CD4-positive, CD25-positive, alpha-beta regulatory T cell (primary cell): ENCODE data around the gene CYP2A6. TPM values are rescaled to one million over a fixed set of nuclear protein-coding genes. Genes with fewer than 3 reads are reported as not detected.

Experiments used
- ATAC-seq, 2 donors: fragments of 150-1000 bp; cut with Tn5 transposase; one replicate each; pipeline ENCODE4 v1.10.0; 2021; ENCODE audit warnings: low read depth in 2 of 2, moderate number of reproducible peaks in 2 of 2, moderate library complexity in 1 of 2
- DNase-seq, 3 donors: peaks; one replicate each; pipeline versions ENCODE4 v3.0.0 to v3.0.0-alpha.2; 2012 to 2022; ENCODE audit warnings: mixed read lengths in 1 of 3
- H3K27ac ChIP-seq: one replicate; pipeline ENCODE4 v1.7.0; 2013; ENCODE audit warnings: mild to moderate bottlenecking, low read length; ENCODE audit not compliant: insufficient read depth, poor library complexity, severe bottlenecking
- H3K27me3 ChIP-seq: one replicate; pipeline ENCODE4 v1.7.0; 2013; ENCODE audit warnings: low read length; ENCODE audit not compliant: control insufficient read depth, insufficient read depth
- H3K36me3 ChIP-seq: one replicate; pipeline ENCODE4 v1.7.0; 2013; ENCODE audit warnings: mild to moderate bottlenecking, low read length, moderate library complexity; ENCODE audit not compliant: control insufficient read depth, insufficient read depth
- H3K4me1 ChIP-seq: 2 replicates; pipeline ENCODE4 v1.7.0; 2013; ENCODE audit warnings: mild to moderate bottlenecking, low read length; ENCODE audit not compliant: insufficient read depth, control insufficient read depth, poor library complexity, severe bottlenecking
- H3K4me3 ChIP-seq: one replicate; pipeline ENCODE4 v1.7.0; 2013; ENCODE audit warnings: low read depth, mild to moderate bottlenecking, low read length, moderate library complexity
- H3K9me3 ChIP-seq, 2 experiments: 1 replicate in 1 of 2; 2 replicates in 1 of 2; pipeline ENCODE4 v1.7.0; 2013; ENCODE audit warnings: low read length in 2 of 2, mild to moderate bottlenecking in 1 of 2, moderate library complexity in 1 of 2; ENCODE audit not compliant: control insufficient read depth in 2 of 2
- H3K27ac Mint-ChIP-seq, 3 donors: one replicate each; pipeline ENCODE4 v1.8.0; 2020 to 2022; ENCODE audit warnings: mild to moderate bottlenecking in 3 of 3, mixed read lengths in 3 of 3, moderate library complexity in 2 of 3
- H3K27me3 Mint-ChIP-seq: one replicate; pipeline ENCODE4 v1.8.0; 2022; ENCODE audit warnings: mild to moderate bottlenecking, mixed read lengths
- H3K36me3 Mint-ChIP-seq: one replicate; pipeline ENCODE4 v1.8.0; 2020; ENCODE audit warnings: mixed read lengths
- H3K4me1 Mint-ChIP-seq, 4 donors: one replicate each; pipeline ENCODE4 v1.8.0; 2020 to 2022; ENCODE audit warnings: mixed read lengths in 4 of 4, mild to moderate bottlenecking in 1 of 4
- H3K4me3 Mint-ChIP-seq, 4 donors: one replicate each; pipeline ENCODE4 v1.8.0; 2020 to 2022; ENCODE audit warnings: mild to moderate bottlenecking in 4 of 4, mixed read lengths in 4 of 4, moderate library complexity in 3 of 4
- H3K9me3 Mint-ChIP-seq, 7 donors: one replicate each; pipeline ENCODE4 v1.8.0; 2020 to 2022; ENCODE audit warnings: mixed read lengths in 7 of 7, mild to moderate bottlenecking in 3 of 7, moderate library complexity in 2 of 7
- polyA plus RNA-seq, 4 donors: library from polyadenylated mRNA; unstranded; fragments of 300-500 nt; fragmentation: Illumina TruSeq; gene quantifications; one replicate each; pipeline ENCODE4 v1.2.3, GENCODE V29; 2021
- total RNA-seq: library from RNA; stranded (reverse); gene quantifications from one replicate; pipeline ENCODE4 v1.2.3, GENCODE V29; 2022

CYP2A6 gene
- total and polyA plus RNA-seq, 5 donors from 2014 or later: not detected

GRCh38 chr19:40807147-40808020, 42.9 kb downstream of the CYP2A6 start:
- Histone ChIP-seq H3K27me3 (no peaks in the 10 kb centered on the region), H3K4me3 (no peak overlapping the region), H3K9me3 (no peaks in the 10 kb centered on the region), H3K4me1 (peaks cover 76% of the 10 kb centered on the region), H3K27ac (peak overlapping the region; percentile 88), H3K36me3 (peaks cover 28% of the 10 kb centered on the region)
- ATAC-seq: no peak
- Mint-ChIP-seq H3K9me3 (peaks cover 0 to 2% (median 0%) of the 10 kb centered on the region in 7 donors), H3K4me1 (peaks cover 15 to 85% (median 65%) of the 10 kb centered on the region in 4 donors), H3K27ac (peak overlapping the region; percentile 97 to 99 (median 98)), H3K27me3 (peaks cover 14% of the 10 kb centered on the region), H3K36me3 (peaks cover 9% of the 10 kb centered on the region), H3K4me3 (peak overlapping the region; percentile 81 to 96 (median 86))
- DNase-seq: no peak

- H3K36me3 Mint-ChIP-seq: peaks cover 17% of the 10 kb centered on the region
- peak overlapping the region; percentile 97 to 99 (median 98) for H3K27ac Mint-ChIP-seq
- H3K4me1 Mint-ChIP-seq: peaks cover 15 to 87% (median 66%) of the 10 kb centered on the region in 4 donors
- H3K9me3 Mint-ChIP-seq: peaks cover 0 to 2% (median 0%) of the 10 kb centered on the region in 7 donors
- Histone ChIP-seq H3K4me1 (peaks cover 82% of the 10 kb centered on the region), H3K36me3 (peaks cover 30% of the 10 kb centered on the region), H3K27me3 (no peaks in the 10 kb centered on the region), H3K9me3 (no peaks in the 10 kb centered on the region), H3K4me3 (peak overlapping the region; percentile 67), H3K27ac (peak overlapping the region; percentile 88)
- H3K4me3 Mint-ChIP-seq: peak overlapping the region; percentile 81 to 96 (median 86)
- ATAC-seq (peak; percentile 40 to 52), DNase-seq (peak; percentile 71 to 86 (median 76))
- peaks cover 9% of the 10 kb centered on the region for H3K27me3 Mint-ChIP-seq
These were observed 43.7 kb downstream of the CYP2A6 start for GRCh38 chr19:40806423-40807146.

GRCh38 chr19:40805258-40805868, 44.9 kb downstream of the CYP2A6 start:
- H3K4me3 Mint-ChIP-seq: peak overlapping the region; percentile 32 to 96 (median 90)
- Histone ChIP-seq H3K27ac (peak overlapping the region; percentile 88), H3K4me1 (peaks cover 83% of the 10 kb centered on the region), H3K36me3 (peaks cover 33% of the 10 kb centered on the region), H3K27me3 (no peaks in the 10 kb centered on the region), H3K9me3 (no peaks in the 10 kb centered on the region), H3K4me3 (peak overlapping the region; percentile 67)
- peak overlapping the region; percentile 97 to 99 (median 98) for H3K27ac Mint-ChIP-seq
- peaks cover 9 to 88% (median 60%) of the 10 kb centered on the region in 4 donors for H3K4me1 Mint-ChIP-seq
- peaks cover 18% of the 10 kb centered on the region for H3K36me3 Mint-ChIP-seq
- H3K27me3 Mint-ChIP-seq: peaks cover 2% of the 10 kb centered on the region
- peaks cover 0 to 2% (median 0%) of the 10 kb centered on the region in 7 donors for H3K9me3 Mint-ChIP-seq
- no peak for ATAC-seq
- DNase-seq: peak in 1 of 3 donors; percentile 73

GRCh38 chr19:40804783-40805242, 45.4 kb downstream of the CYP2A6 start:
- Histone ChIP-seq H3K36me3 (peaks cover 33% of the 10 kb centered on the region), H3K4me1 (peaks cover 85% of the 10 kb centered on the region), H3K27ac (peak overlapping the region; percentile 88), H3K27me3 (no peaks in the 10 kb centered on the region), H3K9me3 (no peaks in the 10 kb centered on the region), H3K4me3 (peak overlapping the region; percentile 67)
- ATAC-seq (no peak), DNase-seq (no peak)
- peaks cover 0 to 2% (median 0%) of the 10 kb centered on the region in 7 donors for H3K9me3 Mint-ChIP-seq
- peaks cover 21% of the 10 kb centered on the region for H3K36me3 Mint-ChIP-seq
- peak overlapping the region; percentile 51 to 96 (median 90) for H3K4me3 Mint-ChIP-seq
- H3K27me3 Mint-ChIP-seq: no peaks in the 10 kb centered on the region
- peak overlapping the region; percentile 97 to 99 (median 98) for H3K27ac Mint-ChIP-seq
- peaks cover 9 to 88% (median 60%) of the 10 kb centered on the region in 4 donors for H3K4me1 Mint-ChIP-seq

GRCh38 chr19:40803857-40804782, 46.1 kb downstream of the CYP2A6 start:
- Histone ChIP-seq H3K4me1 (peaks cover 89% of the 10 kb centered on the region), H3K9me3 (no peaks in the 10 kb centered on the region), H3K4me3 (peak overlapping the region; percentile 67), H3K27me3 (no peaks in the 10 kb centered on the region), H3K36me3 (peaks cover 27% of the 10 kb centered on the region), H3K27ac (peak overlapping the region; percentile 88)
- Mint-ChIP-seq H3K4me3 (peak overlapping the region; percentile 88 to 96 (median 92)), H3K9me3 (peaks cover 0 to 2% (median 0%) of the 10 kb centered on the region in 7 donors), H3K36me3 (peaks cover 21% of the 10 kb centered on the region), H3K27me3 (no peaks in the 10 kb centered on the region), H3K27ac (peak overlapping the region; percentile 97 to 99 (median 98)), H3K4me1 (peaks cover 9 to 87% (median 60%) of the 10 kb centered on the region in 4 donors)
- peak; percentile 70 to 76 for ATAC-seq
- peak; percentile 57 to 96 (median 83) for DNase-seq

GRCh38 chr19:40803170-40803856, 46.9 kb downstream of the CYP2A6 start:
- Histone ChIP-seq H3K27ac (peak overlapping the region; percentile 88), H3K27me3 (no peaks in the 10 kb centered on the region), H3K4me1 (peaks cover 89% of the 10 kb centered on the region), H3K4me3 (peak overlapping the region; percentile 67), H3K36me3 (peaks cover 20% of the 10 kb centered on the region), H3K9me3 (no peaks in the 10 kb centered on the region)
- Mint-ChIP-seq H3K36me3 (peaks cover 21% of the 10 kb centered on the region), H3K4me1 (peaks cover 13 to 87% (median 64%) of the 10 kb centered on the region in 4 donors), H3K27ac (peak overlapping the region; percentile 89 to 99 (median 98)), H3K9me3 (peaks cover 0 to 1% (median 0%) of the 10 kb centered on the region in 7 donors), H3K4me3 (peak overlapping the region; percentile 88 to 96 (median 92)), H3K27me3 (no peaks in the 10 kb centered on the region)
- no peak for ATAC-seq
- no peak for DNase-seq
